ENCODE data around the gene ADARB2.
A peak's percentile ranks its signal among the peaks of the same experiment; 100 is the strongest.

ADARB2 gene

GRCh38 chr10:1408651-1409367 is 328.5 kb downstream of the ADARB2 start:
- peak; percentile 27 for DNase-seq (ENCODE audit: low spot score)

DNA sequence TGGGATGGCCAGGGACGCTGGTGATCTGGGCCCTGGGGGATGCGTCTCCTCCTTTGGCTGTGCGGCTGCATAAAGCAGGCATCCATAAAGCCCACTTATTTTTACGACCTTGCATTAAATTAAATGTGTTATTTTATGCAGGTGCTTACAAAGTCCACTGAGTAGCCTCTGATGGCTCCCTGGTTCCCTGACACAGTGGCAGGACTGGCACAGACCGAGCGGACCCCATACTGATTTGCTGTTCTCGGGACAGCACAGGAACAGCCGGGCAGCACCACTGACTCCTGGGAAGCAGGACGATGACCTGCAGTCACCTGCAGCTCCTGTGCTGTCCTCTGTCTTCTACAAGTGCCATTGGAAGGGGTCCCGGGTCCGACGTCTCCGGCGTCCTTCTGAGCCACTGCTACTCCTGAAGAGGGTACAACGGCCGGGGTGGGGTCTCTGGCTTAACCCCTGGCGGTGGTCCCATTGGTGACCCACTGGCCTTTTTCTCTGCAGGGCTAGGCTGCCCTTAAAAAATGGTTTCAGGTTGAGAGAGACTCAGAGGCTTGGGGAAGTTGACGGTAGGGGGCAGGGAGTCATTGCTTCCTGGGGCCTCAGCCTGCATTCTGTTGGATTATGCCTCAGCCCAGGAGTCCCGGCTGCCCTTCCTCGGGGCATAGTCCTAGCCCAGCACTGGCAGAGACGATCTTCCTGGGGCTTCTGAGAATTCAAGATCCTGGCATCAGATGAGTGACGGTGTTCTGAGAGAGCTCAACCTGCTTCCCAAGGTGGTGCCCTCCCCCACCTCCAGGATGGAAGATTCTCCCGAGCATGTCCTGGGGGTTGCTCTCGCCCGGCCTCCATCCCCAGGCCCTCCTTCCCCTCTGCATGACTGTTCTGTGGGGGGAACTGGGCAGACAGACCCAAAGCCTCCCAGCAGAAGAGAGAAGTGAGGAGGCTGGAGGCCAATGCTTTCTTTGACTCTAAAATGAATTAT is 330.1 kb downstream of the ADARB2 start:
- DNase-seq (ENCODE audit: low spot score): peak; percentile 17

GRCh38 chr10:1406132-1406966 is 331.0 kb downstream of the ADARB2 start:
- peak; percentile 9 for DNase-seq (ENCODE audit: low spot score)

DNA sequence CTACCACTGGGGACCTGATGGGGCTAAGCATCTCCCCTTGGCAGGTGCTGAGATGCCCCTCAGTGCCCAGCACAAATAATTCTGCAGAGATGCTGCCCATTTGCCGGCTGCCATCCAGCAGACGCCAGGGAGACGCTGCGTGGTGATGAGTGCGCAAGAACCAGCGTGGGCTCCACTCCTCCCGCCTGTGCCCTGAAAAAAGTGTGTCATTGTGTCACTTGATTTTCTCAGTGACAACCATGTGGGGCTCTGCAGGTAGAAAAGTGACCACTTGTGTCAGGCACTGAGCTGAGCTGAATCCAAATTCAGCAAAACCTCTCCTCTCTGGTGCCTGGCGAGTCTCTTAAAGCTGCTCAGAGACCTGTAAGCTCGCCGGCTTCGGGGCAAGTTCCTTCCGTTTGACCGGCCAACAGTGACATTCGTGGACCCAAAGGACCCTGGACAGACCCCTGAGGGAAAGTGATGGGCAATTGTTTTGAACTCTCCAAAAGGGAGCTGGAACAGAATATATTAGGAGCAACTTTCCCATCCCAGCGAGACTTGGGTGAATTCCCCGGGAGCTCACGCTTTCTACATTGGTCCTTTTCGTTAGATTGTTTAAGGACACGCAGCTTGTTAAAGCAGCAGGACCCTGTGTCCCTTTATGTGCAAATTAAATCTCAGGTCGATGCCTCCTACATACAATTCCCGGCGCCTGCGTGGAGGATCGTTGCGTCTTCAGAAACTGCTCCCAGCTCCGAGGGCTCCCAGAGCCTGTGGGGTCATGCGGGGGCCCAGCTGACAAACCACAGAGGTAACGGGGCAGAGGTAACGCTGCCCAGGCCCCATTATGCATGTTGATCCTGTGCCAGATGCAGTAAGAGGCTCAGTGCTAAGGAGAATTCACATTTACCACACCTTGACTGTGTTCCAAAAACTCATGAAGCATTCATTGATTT is 332.7 kb downstream of the ADARB2 start:
- peak; percentile 13 for DNase-seq (ENCODE audit: low spot score)

DNA sequence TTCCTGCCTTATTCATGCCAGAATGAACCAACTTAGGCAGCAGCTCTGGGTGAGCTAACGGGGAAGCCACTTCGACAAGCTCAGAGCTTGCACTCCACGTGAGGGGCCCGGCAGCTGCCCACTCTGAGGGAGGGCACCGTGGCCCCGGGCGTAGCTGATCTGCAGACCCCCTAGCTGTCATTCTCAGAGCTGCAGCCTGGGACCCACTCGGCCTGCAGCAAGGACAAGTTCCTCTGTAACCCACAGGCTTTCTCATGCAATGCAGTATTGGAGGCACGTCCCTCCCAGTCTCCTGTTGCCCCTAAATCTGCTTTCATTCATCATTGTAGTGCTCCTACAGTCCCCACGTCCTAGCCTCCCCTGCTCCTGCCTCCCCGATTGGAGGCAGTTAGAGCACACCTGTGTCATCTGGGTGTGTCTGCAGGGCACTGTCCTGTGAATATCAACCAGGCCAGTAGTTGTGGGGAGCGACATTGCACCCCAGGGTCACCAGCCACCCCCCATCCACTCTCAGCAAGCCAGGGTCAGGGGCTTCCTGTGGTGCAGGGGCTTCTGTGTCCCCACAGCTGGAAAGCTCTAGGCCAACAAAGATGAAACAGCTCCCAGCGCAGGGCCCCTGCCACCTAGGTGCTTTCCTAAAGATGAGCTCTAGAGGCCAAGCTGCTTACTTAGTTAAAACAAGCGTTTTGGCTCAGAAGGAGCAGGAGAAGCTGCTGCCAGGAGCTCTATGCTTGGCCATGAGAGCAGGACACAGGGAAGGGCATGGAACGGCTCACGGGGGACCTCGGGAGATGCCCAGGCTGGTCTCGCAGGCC is 333.6 kb downstream of the ADARB2 start:
- peak; percentile 25 for DNase-seq (ENCODE audit: low spot score)

DNA sequence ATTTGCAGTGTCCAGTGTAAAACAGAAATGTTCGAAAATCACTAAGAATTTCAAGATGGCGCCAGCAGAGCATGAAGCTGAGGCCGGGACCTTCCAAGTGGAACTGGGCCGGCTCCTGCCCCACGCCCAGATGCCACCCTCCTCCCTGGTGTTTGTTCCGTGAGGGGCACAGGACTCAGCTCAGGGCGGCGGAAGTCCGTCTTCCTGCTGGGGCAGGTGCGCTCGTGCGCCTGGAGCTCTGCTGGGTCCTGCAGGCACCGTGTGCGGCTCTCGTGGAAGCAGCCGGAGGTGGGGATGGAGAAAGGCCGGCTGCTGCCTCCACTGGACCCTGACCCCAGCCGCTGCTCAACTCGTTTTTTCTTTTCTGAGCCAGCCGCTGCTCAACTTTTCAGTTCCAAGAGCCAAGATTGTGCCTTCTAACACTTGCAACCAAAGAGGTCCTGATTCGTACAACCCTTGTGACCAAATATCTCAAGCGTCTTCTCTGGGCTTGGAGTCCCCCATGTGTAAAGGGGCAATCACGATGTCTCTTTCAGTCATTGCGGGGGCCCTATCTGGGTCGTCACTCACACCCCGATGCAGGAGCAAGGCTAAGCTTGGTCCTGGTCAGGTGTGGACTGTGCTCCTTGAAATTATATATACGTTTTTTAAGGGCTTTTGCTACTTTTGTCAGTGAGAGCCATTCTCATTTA is 334.4 kb downstream of the ADARB2 start:
- DNase-seq (ENCODE audit: low spot score): peak; percentile 15

- DNase-seq (ENCODE audit: low spot score): peak; percentile 11
These were observed 335.1 kb downstream of the ADARB2 start for GRCh38 chr10:1402016-1402770.

- DNase-seq (ENCODE audit: low spot score): peak; percentile 15
These were observed 336.0 kb downstream of the ADARB2 start for GRCh38 chr10:1401071-1401965.

GRCh38 chr10:1400101-1401070 is 336.9 kb downstream of the ADARB2 start:
- peak; percentile 26 for DNase-seq (ENCODE audit: low spot score)

GRCh38 chr10:1399431-1400100 is 337.8 kb downstream of the ADARB2 start:
- no peak for DNase-seq (ENCODE audit: low spot score)

GRCh38 chr10:1398626-1399410 is 338.5 kb downstream of the ADARB2 start:
- DNase-seq (ENCODE audit: low spot score): peak; percentile 19

- DNase-seq (ENCODE audit: low spot score): peak; percentile 7
These were observed 339.2 kb downstream of the ADARB2 start for GRCh38 chr10:1398116-1398515.

DNA sequence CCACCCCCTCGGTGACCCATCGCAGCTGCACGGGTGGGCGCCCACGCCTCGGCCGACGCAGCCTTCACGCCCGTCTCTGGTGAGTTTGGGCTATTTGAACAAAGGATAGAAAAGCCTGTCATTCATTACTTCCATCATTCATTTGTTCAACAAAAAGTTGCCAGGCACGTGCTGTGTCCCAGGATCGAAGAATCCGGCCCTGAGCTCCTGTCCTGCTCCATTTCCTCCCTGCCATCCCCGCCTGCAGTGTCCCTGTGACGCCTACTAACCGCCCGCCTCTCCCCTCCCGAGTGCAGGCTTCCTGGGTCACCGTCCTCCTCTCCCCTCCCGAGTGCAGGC is 341.1 kb downstream of the ADARB2 start:
- DNase-seq (ENCODE audit: low spot score): no peak

DNA sequence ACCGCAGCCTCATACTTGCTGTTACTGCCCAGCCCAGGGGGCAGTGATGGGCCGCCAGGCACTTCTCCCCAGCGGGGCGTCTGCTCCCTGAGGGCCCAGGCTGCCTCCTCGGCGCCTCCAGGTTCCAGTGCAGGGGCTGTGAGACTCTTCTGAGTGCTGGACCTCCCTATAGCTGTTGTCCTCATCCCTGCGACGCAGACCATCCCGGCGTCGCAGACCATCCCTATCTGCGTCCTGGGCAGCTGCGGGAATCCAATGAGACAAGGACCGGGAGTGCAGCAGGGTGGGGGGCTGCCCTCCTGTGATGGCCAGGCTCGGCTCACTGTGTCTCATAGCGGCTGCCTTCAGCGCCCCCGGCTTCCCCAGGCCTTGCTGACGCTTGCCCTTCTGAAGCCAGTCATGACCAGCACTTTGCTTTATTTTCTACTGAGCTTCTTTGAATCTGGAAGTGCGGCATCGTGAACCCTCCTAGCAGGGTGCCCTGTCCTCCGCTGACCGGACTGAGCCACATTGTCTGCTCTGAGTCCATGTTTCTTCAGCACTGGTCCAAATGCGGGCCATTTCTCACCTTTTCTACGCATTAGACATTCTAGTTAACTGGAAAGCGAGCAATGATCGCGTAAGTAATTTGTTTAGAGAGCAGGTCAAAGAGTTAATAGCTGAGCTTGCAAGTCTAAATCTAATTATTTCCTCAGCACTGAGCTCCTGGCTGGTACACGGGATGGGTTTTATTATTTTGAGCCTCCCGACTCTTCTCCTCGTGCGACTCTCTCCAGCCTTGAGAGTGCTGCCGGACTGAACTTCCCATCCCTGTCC is 341.6 kb downstream of the ADARB2 start:
- DNase-seq (ENCODE audit: low spot score): no peak

Measured in D341Med (cell line).